HCT116 (cell line): ENCODE measurements around the gene HMGN2. TPM values are rescaled to one million over a fixed set of nuclear protein-coding genes. Genes with fewer than 3 reads are reported as not detected.

ENCODE experiments used
- ATAC-seq: fragments of 200-7000 bp; cut with Tn5 transposase; 2 replicates; pipeline ENCODE4 v1.9.1; 2020; ENCODE audit warnings: mild to moderate bottlenecking, moderate library complexity
- BruUV-seq: library from RNA; stranded (reverse); fragments of 400-500 nt; replicated peaks from 2 replicates; lab custom pipeline; 2021; lab: Mats Ljungman, UMichigan
- CTCF ChIA-PET: fragments of 300-600 bp; sonication (Branson Sonifier 250); formaldehyde crosslinking; loops from one replicate; lab custom pipeline; 2021; ENCODE audit warnings: antibody characterized with exemption; lab: Charles Lee
- POLR2A ChIA-PET: fragments of 300-600, 350-600 bp; sonication (Branson Sonifier 250); formaldehyde crosslinking; loops from one replicate; lab custom pipeline; 2021; ENCODE audit warnings: antibody characterized with exemption; lab: Charles Lee
- RAD21 ChIA-PET, 2 experiments: fragments of 300-600 bp; sonication (Branson Sonifier 250); formaldehyde crosslinking; loops; one replicate each; lab custom pipeline; 2023; ENCODE audit warnings: low total read pairs in 2 of 2; ENCODE audit not compliant: uncharacterized antibody in 2 of 2, unreplicated experiment in 2 of 2, low non-redundant PET in 1 of 2; lab: Charles Lee
- DNase-seq: peaks from one replicate; pipeline ENCODE4 v3.0.0-alpha.2; 2010; ENCODE audit warnings: low read depth, low spot score
- H2AFZ ChIP-seq: fragments of 200-600 bp; shearing (Covaris generic), sonication (generic); 2 replicates; pipeline ENCODE4 v1.6.1; 2017; ENCODE audit warnings: low read depth, mixed run types, mixed read lengths, antibody characterized with exemption, low read length; ENCODE audit not compliant: poor library complexity, severe bottlenecking
- H3K27ac ChIP-seq: 2 replicates; pipeline ENCODE4 v1.5.1; 2012; ENCODE audit warnings: low read depth, low read length
- H3K27me3 ChIP-seq: fragments of 200-600 bp; sonication (generic); 2 replicates; pipeline ENCODE4 v1.6.1; 2016; ENCODE audit warnings: mixed run types, low read length, mixed read lengths; ENCODE audit not compliant: insufficient read depth
- H3K36me3 ChIP-seq, 2 experiments: fragments of 200-500 bp in 1 of 2; fragments of 200-600 bp in 1 of 2; sonication (Bioruptor generic) in 1 of 2; sonication (generic) in 1 of 2; 2 replicates each; pipeline versions ENCODE4 v1.5.1 to v1.6.1; 2014 to 2016; ENCODE audit warnings: low read length in 2 of 2, inconsistent platforms in 1 of 2, mixed read lengths in 1 of 2, mixed run types in 1 of 2; ENCODE audit not compliant: insufficient read depth in 2 of 2, control insufficient read depth in 1 of 2
- H3K4me1 ChIP-seq, 2 experiments: fragments of 200-600 bp in 1 of 2; sonication (generic) in 1 of 2; 2 replicates each; pipeline versions ENCODE4 v1.5.1 to v1.6.1; 2012 to 2017; ENCODE audit warnings: low read length in 2 of 2, inconsistent platforms in 1 of 2, mild to moderate bottlenecking in 1 of 2, mixed read lengths in 1 of 2, mixed run types in 1 of 2, moderate library complexity in 1 of 2; ENCODE audit not compliant: insufficient read depth in 2 of 2, control insufficient read depth in 1 of 2
- H3K4me2 ChIP-seq: fragments of 200-600 bp; sonication (generic); 2 replicates; pipeline ENCODE4 v1.6.1; 2017; ENCODE audit warnings: mixed run types, low read length, mixed read lengths
- H3K4me3 ChIP-seq, 2 experiments: fragments of 200-600 bp in 1 of 2; sonication (generic) in 1 of 2; replicated peaks in 1 of 2; 2 replicates each; pipeline ENCODE4 v1.5.1; 2011 to 2016; ENCODE audit warnings: low read length in 2 of 2, control low read depth in 1 of 2, low read depth in 1 of 2, mild to moderate bottlenecking in 1 of 2, mixed read lengths in 1 of 2, mixed run types in 1 of 2
- H3K79me2 ChIP-seq: fragments of 200-600 bp; sonication (generic); 2 replicates; pipeline ENCODE4 v1.6.1; 2017; ENCODE audit warnings: mild to moderate bottlenecking, mixed run types, low read length, moderate library complexity, mixed read lengths; ENCODE audit not compliant: insufficient read depth
- H3K9ac ChIP-seq: fragments of 200-600 bp; sonication (generic); 2 replicates; pipeline ENCODE4 v1.6.1; 2016; ENCODE audit warnings: low read length, mixed read lengths
- H3K9me2 ChIP-seq: fragments of 200-600 bp; sonication (generic), shearing (Covaris generic); 2 replicates; pipeline ENCODE4 v1.6.1; 2017; ENCODE audit warnings: mixed run types, mild to moderate bottlenecking, moderate library complexity; ENCODE audit not compliant: insufficient read depth
- H3K9me3 ChIP-seq, 2 experiments: fragments of 200-500 bp in 1 of 2; fragments of 200-600 bp in 1 of 2; sonication (Bioruptor generic) in 1 of 2; sonication (generic) in 1 of 2; 2 replicates each; pipeline ENCODE4 v1.6.1; 2014 to 2017; ENCODE audit warnings: low read length in 2 of 2, mixed read lengths in 2 of 2, inconsistent platforms in 1 of 2, low read depth in 1 of 2, mild to moderate bottlenecking in 1 of 2, mixed run types in 1 of 2, moderate library complexity in 1 of 2; ENCODE audit not compliant: control insufficient read depth in 1 of 2, insufficient read depth in 1 of 2
- H4K20me1 ChIP-seq: fragments of 200-600 bp; sonication (generic), shearing (Covaris generic); 2 replicates; pipeline ENCODE4 v1.6.1; 2017; ENCODE audit warnings: mixed run types, mild to moderate bottlenecking, moderate library complexity; ENCODE audit not compliant: insufficient read depth
- ATF3 ChIP-seq: IDR thresholded peaks from 2 replicates; pipeline ENCODE4 v1.6.1; 2012
- CBX3 ChIP-seq: IDR thresholded peaks from 2 replicates; pipeline ENCODE4 v1.6.1; 2012; ENCODE audit warnings: low read depth
- ELF1 ChIP-seq: IDR thresholded peaks from 2 replicates; pipeline ENCODE4 v1.6.1; 2012; ENCODE audit warnings: low read depth, borderline replicate concordance
- EZH2 ChIP-seq: fragments of 200-600 bp; sonication (generic); IDR thresholded peaks from 2 replicates; pipeline ENCODE4 v1.6.1; 2017; ENCODE audit warnings: antibody characterized with exemption, mixed run types
- JUND ChIP-seq: IDR thresholded peaks from 2 replicates; pipeline ENCODE4 v1.6.1; 2012
- MAX ChIP-seq: IDR thresholded peaks from 2 replicates; pipeline ENCODE4 v1.6.1; 2012
- POLR2A ChIP-seq: IDR thresholded peaks from 2 replicates; pipeline ENCODE4 v1.7.0; 2011; ENCODE audit warnings: borderline replicate concordance; ENCODE audit not compliant: insufficient read depth, insufficient read length; ENCODE audit errors: extremely low read depth
- POLR2AphosphoS5 ChIP-seq: IDR thresholded peaks from 2 replicates; pipeline ENCODE4 v1.6.1; 2011; ENCODE audit warnings: mild to moderate bottlenecking, low read depth, low read length, moderate library complexity
- SIN3A ChIP-seq: IDR thresholded peaks from 2 replicates; pipeline ENCODE4 v1.6.1; 2012; ENCODE audit warnings: low read depth
- SP1 ChIP-seq: IDR thresholded peaks from 2 replicates; pipeline ENCODE4 v1.6.1; 2012; ENCODE audit warnings: low read depth
- SRF ChIP-seq: IDR thresholded peaks from 2 replicates; pipeline ENCODE4 v1.6.1; 2012; ENCODE audit warnings: low read depth
- TCF7L2 ChIP-seq: IDR thresholded peaks from 2 replicates; pipeline ENCODE4 v1.7.0; 2011; ENCODE audit warnings: borderline replicate concordance, inconsistent platforms; ENCODE audit not compliant: insufficient read depth, insufficient read length; ENCODE audit errors: extremely low read depth
- ZNF274 ChIP-seq: fragments of 200-500 bp; sonication (Bioruptor generic); IDR thresholded peaks from 2 replicates; pipeline ENCODE4 v1.6.1; 2014; ENCODE audit warnings: mild to moderate bottlenecking, low read depth, low read length, inconsistent platforms
- intact Hi-C: fragments of 100-400 bp; cut with micrococcal nuclease; formaldehyde crosslinking; loops from 2 replicates; pipeline ENCODE4 v1.10.0; 2022
- total RNA-seq: library from RNA; stranded (reverse); gene quantifications from one replicate; pipeline ENCODE4 v1.2.1, GENCODE V29; 2021; ENCODE audit not compliant: unreplicated experiment
- TF ChIP-seq, protein P1 (sequence below): IDR thresholded peaks from 2 replicates; pipeline ENCODE4 v1.6.1; 2011; ENCODE audit warnings: mild to moderate bottlenecking, low read length, moderate library complexity; ENCODE audit not compliant: insufficient replicate concordance; ENCODE audit errors: extremely low read depth

Gene HMGN2
- total RNA-seq, 1 experiment from 2014 or later, result 483 TPM

- no TSS peak for BruUV-seq
- intact Hi-C loops, result no loop called here
- H2AFZ ChIP-seq, result no peak within 1 kb of the TSS
These were observed 40.1 kb upstream of the HMGN2 start, which contains the start of gene DHDDS for GRCh38 chr1:26431979-26432695. Gene DHDDS, plus strand, starts transcription at chr1:26432321. Its CDS starts 625 bp downstream, at chr1:26432946.

More at GRCh38 chr1:26431979-26432695, 40.1 kb upstream of the HMGN2 start, which contains the start of gene DHDDS:
- Histone ChIP-seq H3K27me3 (no peaks in the 10 kb centered on the region), H3K4me3 (peak within 1 kb of the TSS; percentile 91 to 99), H4K20me1 (no peaks in the 10 kb centered on the region)
- POLR2A ChIA-PET, result interaction anchor here (0.6 to 1.1 kb wide), 3 partner anchors 11 to 38 kb away, joined by 4 to 5 read pairs (median 4); no protein-coding TSS in a partner anchor
- CTCF ChIA-PET, result interaction anchor here (1.0 to 2.8 kb wide), 3 partner anchors 15 to 68 kb away, joined by 3 to 17 read pairs (median 4); no protein-coding TSS in a partner anchor
- peak; percentile 97 for ATAC-seq
- TF ChIP-seq TCF7L2 (peak; percentile 56), SRF (peak; percentile 98), JUND (no peak), EZH2 (no peak), ELF1 (peak; percentile 91), ATF3 (no peak), POLR2AphosphoS5 (peak; percentile 86), MAX (peak; percentile 100), POLR2A (peak; percentile 53), ZNF274 (no peak), SP1 (peak; percentile 98), SIN3A (peak; percentile 93), CBX3 (peak; percentile 98)
- TF ChIP-seq, protein P1, sequence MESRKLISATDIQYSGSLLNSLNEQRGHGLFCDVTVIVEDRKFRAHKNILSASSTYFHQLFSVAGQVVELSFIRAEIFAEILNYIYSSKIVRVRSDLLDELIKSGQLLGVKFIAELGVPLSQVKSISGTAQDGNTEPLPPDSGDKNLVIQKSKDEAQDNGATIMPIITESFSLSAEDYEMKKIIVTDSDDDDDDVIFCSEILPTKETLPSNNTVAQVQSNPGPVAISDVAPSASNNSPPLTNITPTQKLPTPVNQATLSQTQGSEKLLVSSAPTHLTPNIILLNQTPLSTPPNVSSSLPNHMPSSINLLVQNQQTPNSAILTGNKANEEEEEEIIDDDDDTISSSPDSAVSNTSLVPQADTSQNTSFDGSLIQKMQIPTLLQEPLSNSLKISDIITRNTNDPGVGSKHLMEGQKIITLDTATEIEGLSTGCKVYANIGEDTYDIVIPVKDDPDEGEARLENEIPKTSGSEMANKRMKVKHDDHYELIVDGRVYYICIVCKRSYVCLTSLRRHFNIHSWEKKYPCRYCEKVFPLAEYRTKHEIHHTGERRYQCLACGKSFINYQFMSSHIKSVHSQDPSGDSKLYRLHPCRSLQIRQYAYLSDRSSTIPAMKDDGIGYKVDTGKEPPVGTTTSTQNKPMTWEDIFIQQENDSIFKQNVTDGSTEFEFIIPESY, result peak; percentile 80
- TF ChIP-seq, all 23 proteins: peak for 10
- Histone ChIP-seq H3K9me3 (no peaks in the 10 kb centered on the region), H3K36me3 (no peaks in the 10 kb centered on the region; a peak in 1 of 4 replicates), H3K9ac (peak within 1 kb of the TSS; percentile 76), H3K4me1 (peaks cover 13 to 16% of the 10 kb centered on the region in 2 experiments; a peak in 3 of 4 replicates), H3K79me2 (peaks cover 17% of the 10 kb centered on the region), H3K9me2 (no peaks in the 10 kb centered on the region), H3K27ac (peak within 1 kb of the TSS; percentile 51), H3K4me2 (peak within 1 kb of the TSS; percentile 81)
- DNase-seq, result peak; percentile 93
- RAD21 ChIA-PET, result interaction anchor here in 1 of 2 experiments (0.6 kb wide), 1 partner anchor 47 kb away, joined by 3 read pairs; no protein-coding TSS in a partner anchor
